ENCODE measurements around the gene DNAAF1. TPM values are rescaled to one million over a fixed set of nuclear protein-coding genes. Genes with fewer than 3 reads are reported as not detected.

The DNAAF1 gene
- polyA plus RNA-seq, 1 of the 3 experiments (the other 2 are of a cell fraction) = 0.35 TPM

- no peak for TF ChIP-seq FOXJ3 (CRISPR knock-in tag; IDR thresholded peaks at IDR 0.05)
Observed at GRCh38 chr16:84150926-84151325, 5.8 kb downstream of the DNAAF1 start (continued).

GRCh38 chr16:84153660-84154214, 8.6 kb downstream of the DNAAF1 start:
- Histone ChIP-seq H3F3A (replicated peaks; ENCODE audit: insufficient read depth) (peaks cover 3% of the 10 kb centered on the region), H3K4me1 (ENCODE audit: control insufficient read depth in 1 of 2, insufficient read depth in 2 of 2, low read depth in 1 of 2, low read length in 1 of 2) (no peaks in the 10 kb centered on the region; a peak in 1 of 4 replicates), H3K27me3 (ENCODE audit: insufficient read depth) (no peaks in the 10 kb centered on the region), H2AFZ (ENCODE audit: low read depth) (no peak overlapping the region), H3K9ac (no peak overlapping the region), H3K9me3 (no peaks in the 10 kb centered on the region), H3K36me3 (replicated peaks in 1 of 2; ENCODE audit: control insufficient read depth in 1 of 2, insufficient read depth in 2 of 2, low read length in 1 of 2) (no peaks in the 10 kb centered on the region), H3K4me3 (ENCODE audit: low read depth in 2 of 2, low read length in 1 of 2) (no peak overlapping the region), H3K4me2 (no peak overlapping the region), H3K9me2 (no peaks in the 10 kb centered on the region), H3K27ac (ENCODE audit: low read depth in 2 of 2, low read length in 1 of 2) (no peak overlapping the region), H3K79me2 (ENCODE audit: insufficient read depth) (no peaks in the 10 kb centered on the region), H4K20me1 (ENCODE audit: insufficient read depth) (no peaks in the 10 kb centered on the region)
- DNase-seq = no peak
- POLR2A ChIA-PET = no interaction called here
- TF ChIP-seq FOXM1 (IDR thresholded peaks at IDR 0.05; ENCODE audit: low read depth) (no peak), MAX (IDR thresholded peaks at IDR 0.05; ENCODE audit: low read depth) (no peak), ELF1 (IDR thresholded peaks at IDR 0.05) (no peak), MEF2A (IDR thresholded peaks at IDR 0.05; ENCODE audit: borderline replicate concordance, low read depth) (no peak), MXI1 (IDR thresholded peaks at IDR 0.05; ENCODE audit: low read depth, low read length) (no peak)
- TF ChIP-seq, protein P1, sequence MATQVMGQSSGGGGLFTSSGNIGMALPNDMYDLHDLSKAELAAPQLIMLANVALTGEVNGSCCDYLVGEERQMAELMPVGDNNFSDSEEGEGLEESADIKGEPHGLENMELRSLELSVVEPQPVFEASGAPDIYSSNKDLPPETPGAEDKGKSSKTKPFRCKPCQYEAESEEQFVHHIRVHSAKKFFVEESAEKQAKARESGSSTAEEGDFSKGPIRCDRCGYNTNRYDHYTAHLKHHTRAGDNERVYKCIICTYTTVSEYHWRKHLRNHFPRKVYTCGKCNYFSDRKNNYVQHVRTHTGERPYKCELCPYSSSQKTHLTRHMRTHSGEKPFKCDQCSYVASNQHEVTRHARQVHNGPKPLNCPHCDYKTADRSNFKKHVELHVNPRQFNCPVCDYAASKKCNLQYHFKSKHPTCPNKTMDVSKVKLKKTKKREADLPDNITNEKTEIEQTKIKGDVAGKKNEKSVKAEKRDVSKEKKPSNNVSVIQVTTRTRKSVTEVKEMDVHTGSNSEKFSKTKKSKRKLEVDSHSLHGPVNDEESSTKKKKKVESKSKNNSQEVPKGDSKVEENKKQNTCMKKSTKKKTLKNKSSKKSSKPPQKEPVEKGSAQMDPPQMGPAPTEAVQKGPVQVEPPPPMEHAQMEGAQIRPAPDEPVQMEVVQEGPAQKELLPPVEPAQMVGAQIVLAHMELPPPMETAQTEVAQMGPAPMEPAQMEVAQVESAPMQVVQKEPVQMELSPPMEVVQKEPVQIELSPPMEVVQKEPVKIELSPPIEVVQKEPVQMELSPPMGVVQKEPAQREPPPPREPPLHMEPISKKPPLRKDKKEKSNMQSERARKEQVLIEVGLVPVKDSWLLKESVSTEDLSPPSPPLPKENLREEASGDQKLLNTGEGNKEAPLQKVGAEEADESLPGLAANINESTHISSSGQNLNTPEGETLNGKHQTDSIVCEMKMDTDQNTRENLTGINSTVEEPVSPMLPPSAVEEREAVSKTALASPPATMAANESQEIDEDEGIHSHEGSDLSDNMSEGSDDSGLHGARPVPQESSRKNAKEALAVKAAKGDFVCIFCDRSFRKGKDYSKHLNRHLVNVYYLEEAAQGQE (IDR thresholded peaks at IDR 0.05; ENCODE audit: low read depth, low read length) = no peak
- TF ChIP-seq, protein P2, sequence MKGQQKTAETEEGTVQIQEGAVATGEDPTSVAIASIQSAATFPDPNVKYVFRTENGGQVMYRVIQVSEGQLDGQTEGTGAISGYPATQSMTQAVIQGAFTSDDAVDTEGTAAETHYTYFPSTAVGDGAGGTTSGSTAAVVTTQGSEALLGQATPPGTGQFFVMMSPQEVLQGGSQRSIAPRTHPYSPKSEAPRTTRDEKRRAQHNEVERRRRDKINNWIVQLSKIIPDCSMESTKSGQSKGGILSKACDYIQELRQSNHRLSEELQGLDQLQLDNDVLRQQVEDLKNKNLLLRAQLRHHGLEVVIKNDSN (IDR thresholded peaks at IDR 0.05; ENCODE audit: borderline replicate concordance, low read depth) = no peak
- CTCF ChIA-PET = interaction anchor here (1.0 to 1.4 kb wide), 2 partner anchors 21 to 33 kb away, joined by 4 to 5 read pairs; partner anchors contain the start of gene TAF1C
- 71% methylated on average over 8 of the region's 8 CpGs for WGBS (ENCODE audit: low lambda C conversion rate)

- peaks cover 0 to 2% of the 10 kb centered on the region in 2 experiments; a peak in 1 of 4 replicates for H3K4me1 ChIP-seq (ENCODE audit: control insufficient read depth in 1 of 2, insufficient read depth in 2 of 2, low read depth in 1 of 2, low read length in 1 of 2)
- ChIA-PET POLR2A (no interaction called here), CTCF (interaction anchor here (1.2 kb wide), 1 partner anchor 32 kb away, joined by 4 read pairs; the partner anchor contains the start of gene TAF1C)
- H3K9me2 ChIP-seq = no peaks in the 10 kb centered on the region
- no peak for DNase-seq
- no peaks in the 10 kb centered on the region for H3K9me3 ChIP-seq
- H2AFZ ChIP-seq (ENCODE audit: low read depth) = no peak overlapping the region
- H4K20me1 ChIP-seq (ENCODE audit: insufficient read depth) = no peaks in the 10 kb centered on the region
- no peaks in the 10 kb centered on the region for H3K79me2 ChIP-seq (ENCODE audit: insufficient read depth)
- H3K9ac ChIP-seq = no peak overlapping the region
- peaks cover 3% of the 10 kb centered on the region for H3F3A ChIP-seq (replicated peaks; ENCODE audit: insufficient read depth)
- no peak overlapping the region for H3K4me2 ChIP-seq
- TF ChIP-seq RXRA (IDR thresholded peaks at IDR 0.05; ENCODE audit: borderline replicate concordance, low read depth) = no peak
- TF ChIP-seq SMC3 (IDR thresholded peaks at IDR 0.05; ENCODE audit: low read depth, low read length) = no peak
- TF ChIP-seq RAD21 (IDR thresholded peaks at IDR 0.05; ENCODE audit: low read length) = no peak
- TF ChIP-seq, protein P3, sequence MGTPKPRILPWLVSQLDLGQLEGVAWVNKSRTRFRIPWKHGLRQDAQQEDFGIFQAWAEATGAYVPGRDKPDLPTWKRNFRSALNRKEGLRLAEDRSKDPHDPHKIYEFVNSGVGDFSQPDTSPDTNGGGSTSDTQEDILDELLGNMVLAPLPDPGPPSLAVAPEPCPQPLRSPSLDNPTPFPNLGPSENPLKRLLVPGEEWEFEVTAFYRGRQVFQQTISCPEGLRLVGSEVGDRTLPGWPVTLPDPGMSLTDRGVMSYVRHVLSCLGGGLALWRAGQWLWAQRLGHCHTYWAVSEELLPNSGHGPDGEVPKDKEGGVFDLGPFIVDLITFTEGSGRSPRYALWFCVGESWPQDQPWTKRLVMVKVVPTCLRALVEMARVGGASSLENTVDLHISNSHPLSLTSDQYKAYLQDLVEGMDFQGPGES (IDR thresholded peaks at IDR 0.05; ENCODE audit: low read depth, low read length) = no peak
- no peak for TF ChIP-seq RFX5 (IDR thresholded peaks at IDR 0.05; ENCODE audit: low read length)
- TF ChIP-seq GATA2 (CRISPR knock-in tag; IDR thresholded peaks at IDR 0.05) = no peak
- TF ChIP-seq POLR2AphosphoS5 (IDR thresholded peaks at IDR 0.05; ENCODE audit: low read depth, low read length) = no peak
- H3K27me3 ChIP-seq (ENCODE audit: insufficient read depth) = no peaks in the 10 kb centered on the region
- WGBS (ENCODE audit: low lambda C conversion rate) = 75% methylated on average over 2 of the region's 4 CpGs
- H3K4me3 ChIP-seq (ENCODE audit: low read depth in 2 of 2, low read length in 1 of 2) = no peak overlapping the region
- no peaks in the 10 kb centered on the region for H3K36me3 ChIP-seq (replicated peaks in 1 of 2; ENCODE audit: control insufficient read depth in 1 of 2, insufficient read depth in 2 of 2, low read length in 1 of 2)
- no peak overlapping the region for H3K27ac ChIP-seq (ENCODE audit: low read depth in 2 of 2, low read length in 1 of 2)
Observed at GRCh38 chr16:84155226-84155625, 10.1 kb downstream of the DNAAF1 start.
